DMS79 (cell line): Measurements from ENCODE around the gene HES6.
"Not testable (repeated sequence)": the region's sequence is repeated elsewhere in the genome, so short reads cannot be mapped to it uniquely, and the experiment has no call there.

ENCODE experiments used
- DNase-seq: peaks from one replicate; lab custom pipeline; 2025; lab: John Stamatoyannopoulos, UW

HES6 gene

DNA sequence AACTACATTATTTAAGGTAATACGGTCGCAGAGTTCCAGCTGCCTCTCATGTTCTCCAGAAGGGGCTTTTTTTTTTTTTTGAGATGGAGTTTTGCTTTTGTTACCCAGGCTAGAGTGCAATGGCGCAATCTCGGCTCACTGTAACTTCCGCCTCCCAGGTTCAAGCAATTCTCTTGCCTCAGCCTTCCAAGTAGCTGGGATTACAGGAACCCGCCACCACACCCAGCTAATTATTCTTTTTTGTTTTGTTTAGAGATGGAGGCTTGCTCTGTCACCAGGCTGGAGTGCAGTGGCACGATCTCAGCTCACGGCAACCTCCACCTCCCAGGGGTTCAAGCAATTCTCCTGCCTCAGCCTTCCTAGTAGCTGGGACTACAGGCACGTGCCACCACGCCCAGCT, 33.6 kb upstream of the HES6 start:
- DNase-seq, result not testable (repeated sequence)

DNA sequence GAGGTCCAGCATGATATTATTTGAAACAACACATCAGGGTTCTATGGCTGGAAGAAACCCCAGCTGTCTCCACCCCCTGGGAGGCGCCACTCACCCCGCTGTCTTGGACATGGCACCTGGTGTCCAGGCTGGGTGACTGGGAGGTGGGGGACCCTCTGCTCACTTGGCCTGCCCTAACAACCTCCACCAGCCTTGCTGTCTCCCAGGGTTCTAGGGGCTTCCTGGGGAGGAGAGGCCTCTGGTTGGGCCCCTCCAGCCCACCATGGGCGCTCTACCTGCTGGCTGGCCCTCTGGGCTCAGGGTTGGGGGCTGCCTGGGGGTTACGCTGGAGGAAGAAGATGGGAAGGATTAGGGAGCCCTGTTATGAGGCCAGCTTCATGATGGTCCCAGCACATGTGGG, 32.3 kb upstream of the HES6 start:
- no peak for DNase-seq

- not testable (repeated sequence) for DNase-seq
Measured at GRCh38 chr2:238271686-238272085, 31.8 kb upstream of the HES6 start.

DNA sequence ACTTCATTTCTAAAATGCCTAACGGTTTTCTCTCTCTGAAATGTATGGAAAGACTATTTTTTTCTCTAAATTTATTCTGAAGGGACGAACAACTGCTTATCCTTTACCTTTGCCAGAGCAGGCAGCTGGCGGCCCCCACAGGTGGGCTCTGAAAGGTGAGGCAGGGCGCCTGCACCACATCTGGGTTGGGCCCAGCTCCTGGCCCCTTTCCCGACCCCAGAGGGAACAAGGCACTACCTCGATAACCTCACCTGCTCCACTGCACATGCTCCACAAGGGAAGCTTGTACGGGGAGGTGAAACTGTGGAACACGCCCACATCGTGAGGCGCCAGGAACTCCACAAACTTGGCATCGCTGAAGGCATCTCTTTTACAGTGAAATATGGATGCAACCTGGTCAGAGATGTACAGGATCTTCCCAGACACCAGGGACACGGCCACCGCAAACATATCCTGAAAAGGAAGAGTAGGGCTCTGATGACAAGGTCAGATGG, 31.3 kb upstream of the HES6 start:
- no peak for DNase-seq

DNA sequence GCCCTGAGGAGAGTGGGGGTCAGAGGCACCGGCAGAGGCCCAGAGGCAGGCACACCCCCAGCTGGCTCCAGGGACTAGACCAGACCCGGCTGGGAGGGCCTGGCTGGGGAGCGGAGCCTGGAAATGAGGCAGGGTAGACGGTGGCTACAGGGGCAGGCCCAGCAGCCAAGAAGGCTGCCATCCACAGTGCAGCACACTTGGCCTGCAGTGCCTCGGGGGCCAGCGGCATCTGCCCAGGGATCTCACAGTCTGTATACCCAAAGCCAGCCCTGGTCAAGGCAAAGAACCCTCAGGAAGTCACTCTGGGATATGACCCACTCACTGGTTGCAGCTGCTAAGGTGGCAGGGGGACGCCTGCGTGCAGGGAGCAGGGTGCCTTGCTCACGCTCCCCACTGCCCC, 30.8 kb upstream of the HES6 start:
- no peak for DNase-seq

GRCh38 chr2:238269741-238270140, 29.9 kb upstream of the HES6 start:
- no peak for DNase-seq

GRCh38 chr2:238267884-238268680, 28.2 kb upstream of the HES6 start:
- no peak for DNase-seq

DNA sequence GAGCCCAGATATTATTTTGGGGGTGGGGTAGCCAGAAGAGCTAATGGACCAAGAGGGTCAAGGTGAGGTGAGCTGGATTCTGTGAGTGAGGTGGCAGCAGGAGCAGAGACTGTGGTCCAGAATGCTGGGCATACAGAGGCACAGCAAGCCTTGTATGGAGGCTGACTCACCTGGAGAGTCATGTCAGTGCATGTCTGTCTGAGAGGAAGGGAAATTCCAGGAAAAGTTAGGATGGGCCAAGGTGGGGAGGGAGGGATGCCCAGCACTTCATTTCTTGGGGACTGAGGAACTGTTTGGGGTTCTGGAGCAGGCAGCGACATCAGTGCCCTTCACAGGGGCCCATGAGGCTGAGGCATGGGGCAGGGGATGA, 27.5 kb upstream of the HES6 start:
- DNase-seq, result no peak

DNA sequence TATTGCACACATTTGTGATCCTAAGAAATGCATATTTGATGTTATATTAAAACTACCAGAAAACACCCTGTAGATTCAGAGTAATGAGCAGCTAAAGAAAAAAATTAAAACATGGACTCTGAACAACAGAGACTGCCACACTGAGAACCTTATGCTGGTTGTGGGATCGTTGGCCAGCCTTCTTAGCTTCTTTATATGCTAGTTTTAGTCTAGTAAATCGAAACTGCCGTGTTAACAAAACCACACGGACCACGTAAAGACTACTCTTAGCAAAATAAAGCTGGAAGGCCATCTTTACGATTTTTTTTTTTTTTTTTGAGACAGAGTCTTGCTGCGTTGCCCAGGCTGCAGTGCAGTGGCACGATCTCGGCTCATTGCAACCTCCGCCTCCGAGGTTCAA, 25.8 kb upstream of the HES6 start:
- DNase-seq, result no peak

DNA sequence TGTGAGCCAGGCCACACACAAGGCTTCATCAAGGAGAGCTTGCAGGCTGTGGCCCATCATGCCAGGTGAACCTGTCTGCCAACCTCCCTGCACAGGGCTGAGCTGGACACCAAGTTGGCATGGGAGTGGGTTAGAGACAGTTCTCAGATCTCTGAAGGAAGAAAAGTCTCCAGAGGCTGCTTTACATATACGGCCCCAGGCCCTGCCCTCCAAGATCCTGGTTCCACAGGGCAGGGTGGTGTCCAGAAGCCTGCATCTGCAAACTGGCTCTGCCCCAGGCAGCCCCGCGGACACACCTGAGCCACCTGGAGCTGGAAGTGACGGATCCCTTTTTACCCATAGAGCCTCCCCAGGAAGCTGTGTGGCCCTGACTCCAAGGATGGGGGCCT, 24.2 kb upstream of the HES6 start:
- DNase-seq, result no peak

GRCh38 chr2:238263204-238264071, 23.6 kb upstream of the HES6 start:
- DNase-seq, result peak; percentile 58

DNA sequence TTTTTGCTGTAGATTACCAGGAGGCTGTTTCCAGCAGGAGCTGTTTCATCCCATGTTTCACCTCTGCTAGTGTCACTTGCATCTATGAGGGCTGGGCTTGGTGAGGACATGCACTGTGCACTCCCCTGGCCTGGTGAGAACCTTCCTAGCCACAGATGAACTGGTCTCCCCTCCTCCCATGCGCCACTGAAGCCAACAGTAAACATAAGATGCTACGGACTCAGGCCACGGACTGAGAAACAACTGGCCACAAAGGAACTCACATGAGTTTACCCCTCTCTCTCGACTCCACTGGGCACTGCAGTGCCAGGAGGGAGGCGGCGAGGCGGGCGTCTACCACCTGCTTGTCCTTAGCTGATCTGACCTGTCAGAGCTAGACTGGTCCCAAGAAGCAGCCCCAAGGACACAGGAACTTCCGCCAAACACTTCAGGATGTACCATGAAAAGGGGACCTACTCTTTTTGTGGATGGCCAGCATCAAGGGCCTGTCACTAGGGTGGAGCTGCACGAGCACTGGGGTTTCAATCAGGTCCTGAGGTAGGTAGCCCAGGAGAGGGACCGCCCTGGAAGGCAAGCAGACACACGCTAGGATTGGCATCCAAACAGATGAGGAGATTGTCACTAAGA, 22.8 kb upstream of the HES6 start:
- DNase-seq, result no peak

DNA sequence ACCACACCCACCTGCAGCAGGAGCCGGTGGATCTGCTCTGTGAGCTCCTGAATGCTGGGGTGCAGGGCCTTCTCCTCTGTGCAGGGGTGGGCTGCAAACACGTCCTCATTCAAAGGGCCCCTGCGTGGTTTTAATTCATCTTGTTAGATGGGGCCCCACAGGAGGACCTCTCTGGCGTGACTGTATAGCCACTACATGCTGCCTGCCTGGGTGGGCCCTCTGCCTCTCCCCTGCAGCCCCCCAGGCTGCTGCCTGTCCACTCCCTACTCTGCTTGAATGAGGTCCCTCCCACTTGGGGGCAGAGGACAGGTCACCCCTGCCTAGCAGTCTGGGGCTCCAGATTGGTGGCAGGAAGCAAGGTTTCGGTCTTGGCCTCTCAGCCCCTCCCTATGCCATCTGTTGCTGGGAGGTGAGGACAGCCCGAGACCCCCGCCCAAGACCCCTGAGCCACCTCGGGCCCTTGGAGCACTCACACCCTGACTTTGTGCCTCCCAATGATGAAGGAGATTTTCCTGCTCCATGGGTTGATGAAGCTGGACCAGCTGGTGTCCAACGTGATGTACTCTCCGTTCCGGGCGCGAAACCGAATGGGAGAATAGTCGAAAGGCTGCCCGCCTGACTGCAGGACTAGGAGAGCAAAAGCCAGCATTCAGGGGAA, 22.0 kb upstream of the HES6 start:
- no peak for DNase-seq

DNA sequence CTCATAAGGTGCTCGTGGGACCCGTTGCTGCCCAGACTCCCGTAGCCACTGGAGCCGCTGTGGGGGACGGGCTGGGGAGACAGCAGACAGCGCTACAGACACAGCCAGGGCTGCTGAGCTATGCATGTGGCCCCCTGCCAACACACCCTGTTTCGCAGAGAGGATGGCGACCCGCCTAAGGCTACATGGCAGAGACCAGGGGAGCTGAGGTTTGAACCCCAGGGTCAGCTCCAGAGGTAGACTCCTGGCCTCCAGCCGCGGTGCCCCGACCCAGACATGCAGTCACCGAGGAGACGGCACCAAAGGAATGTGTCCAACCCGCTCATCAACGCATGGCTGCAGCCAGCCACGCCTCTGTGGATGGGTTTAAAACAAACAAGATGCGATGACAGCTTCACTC, 21.0 kb upstream of the HES6 start:
- no peak for DNase-seq

DNA sequence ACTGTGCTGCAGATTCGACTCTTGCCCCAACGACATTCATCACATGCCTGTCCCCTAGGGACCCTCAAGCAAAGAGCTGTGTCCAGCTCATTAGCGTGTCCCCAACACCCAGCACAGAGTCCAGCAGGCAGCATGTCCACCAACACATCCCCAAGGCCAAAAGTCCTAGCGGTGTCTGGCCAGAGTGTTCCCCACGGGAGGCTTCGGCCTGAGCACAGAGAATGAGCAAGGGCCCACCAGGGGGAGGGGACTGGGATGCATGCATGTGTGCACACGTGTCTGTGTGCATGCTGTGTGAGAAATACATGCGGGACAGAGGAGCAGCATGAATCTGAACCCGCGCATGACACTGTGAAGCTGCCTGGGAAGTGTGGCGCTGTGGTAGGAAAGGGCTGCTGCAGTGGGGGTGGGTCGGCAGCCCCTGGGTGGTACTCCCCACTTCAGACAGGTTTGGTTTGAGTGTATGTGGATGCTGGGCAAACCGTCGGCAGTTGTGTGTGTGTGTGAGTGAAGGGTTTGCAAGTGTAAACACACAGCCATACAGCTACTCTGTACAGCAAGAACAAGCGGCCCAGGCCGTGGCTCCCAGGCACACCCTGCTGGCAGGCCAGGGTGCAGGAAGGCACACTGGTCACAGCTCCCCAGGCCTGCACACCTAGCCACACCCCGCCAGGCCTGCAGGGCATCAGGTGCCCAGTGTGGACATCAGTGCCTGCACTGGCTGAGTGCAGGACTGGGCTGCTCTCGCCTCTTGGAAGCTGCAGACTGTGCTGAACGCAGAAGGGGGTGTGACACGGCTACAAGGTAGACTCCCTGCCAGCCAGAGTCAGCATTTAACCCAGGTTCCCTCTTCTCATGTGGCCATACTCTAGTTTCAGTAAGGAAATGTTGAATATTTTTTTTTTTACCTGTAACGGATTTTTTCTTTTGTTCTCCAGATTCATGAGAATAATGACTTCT, 19.5 kb upstream of the HES6 start:
- no peak for DNase-seq

DNA sequence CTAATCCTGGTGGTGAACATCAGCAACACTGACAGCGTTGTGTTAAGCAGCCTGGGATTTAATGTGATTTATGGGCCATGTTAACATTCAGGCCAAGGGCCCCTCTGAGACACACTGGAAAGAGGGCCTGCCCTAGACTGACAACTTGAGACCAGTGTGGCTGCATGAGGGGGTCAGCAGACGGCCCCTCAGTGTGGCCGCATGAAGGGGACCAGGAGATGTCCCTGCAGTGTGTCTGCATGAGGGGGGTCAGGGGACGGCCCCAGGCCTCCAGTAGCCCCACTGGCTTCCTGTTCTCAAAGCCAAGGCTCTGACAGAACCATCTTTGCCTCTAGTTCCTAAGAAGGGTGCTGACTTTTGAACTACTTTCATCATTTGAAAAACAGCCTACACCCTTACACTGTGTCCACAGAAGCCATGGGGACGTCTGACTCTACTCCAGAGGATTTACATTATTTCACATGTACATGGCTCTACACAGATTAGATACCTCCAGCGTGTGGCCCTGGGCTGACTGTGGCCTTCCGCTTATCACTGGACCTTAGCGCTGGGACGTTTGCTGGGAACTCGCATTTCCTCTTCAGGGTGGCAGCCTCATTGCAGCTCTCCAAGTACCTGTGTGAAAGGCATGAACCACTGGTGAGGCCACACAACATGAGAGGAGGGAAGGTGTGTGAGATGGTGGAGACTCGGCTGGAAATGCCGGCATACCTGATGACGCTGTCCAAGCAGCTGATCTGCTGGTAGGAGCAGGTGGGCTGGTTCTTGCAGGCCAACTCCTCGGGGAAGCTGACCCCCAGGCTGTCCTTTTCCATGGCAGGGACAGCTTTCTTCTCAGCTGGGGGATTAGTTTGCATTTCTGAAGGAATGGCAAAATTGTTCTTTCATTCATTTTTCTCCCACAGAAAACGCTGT, 18.2 kb upstream of the HES6 start:
- DNase-seq, result no peak

GRCh38 chr2:238256594-238257104, 16.8 kb upstream of the HES6 start:
- peak; percentile 56 for DNase-seq

GRCh38 chr2:238256111-238256510, 16.3 kb upstream of the HES6 start:
- no peak for DNase-seq

DNA sequence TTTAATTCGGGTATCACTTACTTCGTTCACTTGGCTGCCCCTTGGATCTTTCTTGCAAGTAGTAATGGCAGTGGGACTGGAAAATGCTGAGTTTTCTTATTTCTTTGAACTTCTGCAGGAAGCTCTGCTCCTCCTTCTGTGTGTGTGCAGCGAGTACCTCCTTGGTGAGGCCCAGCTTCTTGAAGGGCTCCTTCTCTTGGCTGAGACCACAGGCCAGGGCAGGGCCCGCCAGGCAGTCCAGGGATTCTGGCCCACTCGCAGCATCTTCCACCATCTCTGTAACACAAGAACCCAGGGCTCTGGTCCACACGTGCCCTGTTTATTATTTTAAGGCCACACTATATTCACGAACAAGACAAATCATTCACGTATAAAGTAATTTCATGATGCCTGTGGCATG, 15.8 kb upstream of the HES6 start:
- DNase-seq, result no peak

DNA sequence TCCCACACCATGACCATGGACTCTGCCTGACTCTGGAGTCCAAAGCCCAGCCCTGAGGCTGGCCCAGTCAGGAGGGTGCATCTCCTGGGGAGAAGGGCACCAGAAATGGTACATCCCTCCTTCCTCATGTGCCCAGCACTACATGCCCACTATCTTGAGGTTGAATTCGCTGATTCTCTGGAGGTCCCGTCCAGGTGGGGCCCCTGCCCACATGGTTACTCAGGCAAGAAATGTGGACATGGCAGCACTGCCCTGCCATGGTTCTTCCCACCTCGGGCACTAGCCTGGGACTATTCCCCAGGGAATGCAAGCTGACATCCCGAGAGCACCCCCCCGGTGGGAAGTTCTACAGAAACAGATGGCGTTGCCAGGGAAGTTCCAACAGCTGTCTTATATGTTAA, 15.3 kb upstream of the HES6 start:
- DNase-seq, result no peak
